Stimulated activated CD8-positive, alpha-beta memory T cell treated with anti-CD3 and anti-CD28 coated beads, Interleukin-7, amount 100 ng/mL, for 4 hours (primary cell): ENCODE measurements around the gene C2orf92.

Experiments
- DNase-seq, 2 donors: peaks; one replicate each; pipeline ENCODE4 v3.0.0-alpha.2; 2020; ENCODE audit warnings: low read depth in 2 of 2

Gene C2orf92

GRCh38 chr2:97745474-97746174, 76.1 kb downstream of the C2orf92 start:
- DNase-seq: peak; percentile 40 to 50

- DNase-seq: no peak
These were observed 77.8 kb downstream of the C2orf92 start for GRCh38 chr2:97747285-97747684.

DNA sequence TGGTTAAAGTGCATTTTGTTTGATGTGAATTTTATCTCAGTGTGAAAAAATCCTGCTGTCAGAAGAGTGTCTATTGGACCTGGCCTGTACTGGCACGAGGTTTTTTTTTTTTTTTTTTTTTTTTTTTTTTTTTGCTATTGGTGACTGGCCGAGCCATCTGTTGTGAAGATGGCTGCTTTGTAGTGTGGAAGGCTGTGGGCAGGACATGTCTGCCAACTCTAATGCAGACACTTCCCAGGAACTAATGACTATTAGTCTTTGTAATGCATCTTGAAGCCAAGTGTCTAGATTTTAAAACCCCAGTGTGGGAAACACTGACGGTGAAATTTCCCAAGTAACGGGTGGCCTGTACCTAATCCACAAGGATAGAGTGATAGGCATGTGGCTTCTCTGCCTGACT, 78.2 kb downstream of the C2orf92 start:
- no peak for DNase-seq

DNA sequence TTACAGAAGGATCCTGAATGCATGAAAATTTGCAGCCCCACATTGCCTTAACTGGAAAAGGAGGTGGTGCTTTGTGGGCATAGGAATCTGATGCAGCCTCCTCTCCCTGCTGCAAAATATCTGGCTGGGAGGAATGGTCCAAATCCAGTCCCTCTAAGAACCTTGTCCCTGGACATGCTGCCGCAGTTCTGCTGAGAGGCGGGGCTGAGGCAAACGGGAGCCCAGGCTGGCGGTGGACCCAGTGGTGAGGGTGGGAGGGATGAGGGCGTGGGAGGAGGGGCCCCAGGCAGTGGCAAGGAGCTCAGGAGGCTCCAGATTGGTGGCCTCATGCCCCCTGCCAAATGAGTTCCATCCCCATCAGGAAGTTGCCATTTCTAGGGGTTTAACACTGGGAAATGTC, 80.1 kb downstream of the C2orf92 start:
- no peak for DNase-seq

DNA sequence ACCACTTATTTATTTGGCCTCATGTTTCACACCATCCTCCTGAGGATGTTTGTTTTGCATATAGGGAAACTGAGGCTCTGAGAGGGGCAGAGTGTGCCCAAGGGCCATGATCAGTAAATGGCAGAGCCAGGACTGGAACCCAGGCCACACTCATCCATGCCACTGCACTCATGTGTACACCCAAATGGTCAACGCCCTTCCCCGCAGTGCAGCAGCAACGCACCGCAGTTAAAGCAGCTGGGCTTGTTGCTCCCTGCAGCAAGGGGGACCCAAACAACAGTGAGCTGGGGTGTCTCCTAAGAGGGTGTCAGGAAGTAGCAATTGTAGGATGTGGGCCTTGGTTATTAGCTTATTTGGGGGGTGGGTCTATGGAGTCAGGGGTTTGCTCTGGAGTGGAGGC, 80.5 kb downstream of the C2orf92 start:
- no peak for DNase-seq

- DNase-seq: no peak
These were observed 82.2 kb downstream of the C2orf92 start for GRCh38 chr2:97751752-97752151.
